HG02763 (cell line): ENCODE measurements around the gene SPAG9.
"Not testable (repeated sequence)": the region's sequence is repeated elsewhere in the genome, so short reads cannot be mapped to it uniquely, and the experiment has no call there.

Experiments used
- ATAC-seq: cut with Tn5 transposase; IDR thresholded peaks from one replicate; pipeline ENCODE4 v1.9.1; 2021; ENCODE audit warnings: mild to moderate bottlenecking, moderate library complexity; ENCODE audit not compliant: unreplicated experiment

Gene SPAG9

GRCh38 chr17:50945779-50946222, 174.9 kb downstream of the SPAG9 start:
- ATAC-seq: no peak

GRCh38 chr17:50944902-50945720, 175.6 kb downstream of the SPAG9 start:
- no peak for ATAC-seq

GRCh38 chr17:50944054-50944901, 176.4 kb downstream of the SPAG9 start:
- no peak for ATAC-seq

- ATAC-seq: no peak
These were observed 177.1 kb downstream of the SPAG9 start for GRCh38 chr17:50943575-50943933.

- ATAC-seq: not testable (repeated sequence)
These were observed 179.0 kb downstream of the SPAG9 start for GRCh38 chr17:50941676-50942048.

- ATAC-seq: no peak
These were observed 180.6 kb downstream of the SPAG9 start for GRCh38 chr17:50939795-50940684.

- ATAC-seq: no peak
These were observed 181.2 kb downstream of the SPAG9 start for GRCh38 chr17:50939542-50939794.

GRCh38 chr17:50938821-50939541, 181.7 kb downstream of the SPAG9 start:
- no peak for ATAC-seq

- ATAC-seq: no peak
These were observed 184.7 kb downstream of the SPAG9 start for GRCh38 chr17:50935996-50936266.

- no peak for ATAC-seq
These were observed 185.3 kb downstream of the SPAG9 start for GRCh38 chr17:50935221-50935995.

GRCh38 chr17:50934672-50935220, 185.9 kb downstream of the SPAG9 start:
- ATAC-seq: no peak

- ATAC-seq: no peak
These were observed 186.5 kb downstream of the SPAG9 start for GRCh38 chr17:50934161-50934560.

- ATAC-seq: no peak
These were observed 189.3 kb downstream of the SPAG9 start for GRCh38 chr17:50931144-50931908.

GRCh38 chr17:50928646-50929045, 192.0 kb downstream of the SPAG9 start:
- ATAC-seq: no peak

- ATAC-seq: no peak
These were observed 193.4 kb downstream of the SPAG9 start for GRCh38 chr17:50927287-50927686.

GRCh38 chr17:50926523-50926922, 194.1 kb downstream of the SPAG9 start:
- no peak for ATAC-seq

- ATAC-seq: no peak
These were observed 195.3 kb downstream of the SPAG9 start for GRCh38 chr17:50925296-50925891.

GRCh38 chr17:50924800-50925199, 195.9 kb downstream of the SPAG9 start:
- no peak for ATAC-seq

- no peak for ATAC-seq
These were observed 196.4 kb downstream of the SPAG9 start for GRCh38 chr17:50924300-50924699.
